GM12873 (cell line): ENCODE data around the gene KLF16.
"Not testable (repeated sequence)": the region's sequence is repeated elsewhere in the genome, so short reads cannot be mapped to it uniquely, and the experiment has no call there.

ENCODE experiments used
- CTCF ChIP-seq: IDR thresholded peaks from 2 replicates; pipeline ENCODE4 v1.5.1; 2012; ENCODE audit warnings: low read depth, mild to moderate bottlenecking, moderate library complexity, low read length, control low read depth; ENCODE audit not compliant: insufficient read depth; ENCODE audit errors: missing control alignments

Gene KLF16

GRCh38 chr19:1896508-1896907, 33.1 kb upstream of the KLF16 start:
- TF ChIP-seq CTCF, result no peak

GRCh38 chr19:1893791-1894190, 30.4 kb upstream of the KLF16 start:
- TF ChIP-seq CTCF, result no peak

GRCh38 chr19:1889907-1890306, 26.5 kb upstream of the KLF16 start:
- no peak for TF ChIP-seq CTCF

GRCh38 chr19:1888385-1888784, 25.0 kb upstream of the KLF16 start:
- TF ChIP-seq CTCF, result no peak

- TF ChIP-seq CTCF, result not testable (repeated sequence)
These were observed 22.2 kb upstream of the KLF16 start, which contains the start of gene ABHD17A for GRCh38 chr19:1885398-1886119. ABHD17A (minus strand) TSS chr19:1885496; CDS start chr19:1881566, 3,930 bp downstream.

- TF ChIP-seq CTCF, result no peak
These were observed 21.4 kb upstream of the KLF16 start for GRCh38 chr19:1884719-1885334.

- no peak for TF ChIP-seq CTCF
These were observed 20.9 kb upstream of the KLF16 start for GRCh38 chr19:1884291-1884718.
